GM18505 (cell line): ENCODE results near the gene CYP27B1.
"Not testable (repeated sequence)": the region's sequence is repeated elsewhere in the genome, so short reads cannot be mapped to it uniquely, and the experiment has no call there.

Experiments
- ATAC-seq: cut with Tn5 transposase; IDR thresholded peaks from one replicate; pipeline ENCODE4 v1.9.1; 2021; ENCODE audit not compliant: unreplicated experiment
- POLR2A ChIP-seq: IDR thresholded peaks from 4 replicates; pipeline ENCODE4 v1.6.1; 2011; ENCODE audit warnings: borderline replicate concordance; ENCODE audit not compliant: insufficient read depth, insufficient read length; ENCODE audit errors: extremely low read depth

The CYP27B1 gene

DNA sequence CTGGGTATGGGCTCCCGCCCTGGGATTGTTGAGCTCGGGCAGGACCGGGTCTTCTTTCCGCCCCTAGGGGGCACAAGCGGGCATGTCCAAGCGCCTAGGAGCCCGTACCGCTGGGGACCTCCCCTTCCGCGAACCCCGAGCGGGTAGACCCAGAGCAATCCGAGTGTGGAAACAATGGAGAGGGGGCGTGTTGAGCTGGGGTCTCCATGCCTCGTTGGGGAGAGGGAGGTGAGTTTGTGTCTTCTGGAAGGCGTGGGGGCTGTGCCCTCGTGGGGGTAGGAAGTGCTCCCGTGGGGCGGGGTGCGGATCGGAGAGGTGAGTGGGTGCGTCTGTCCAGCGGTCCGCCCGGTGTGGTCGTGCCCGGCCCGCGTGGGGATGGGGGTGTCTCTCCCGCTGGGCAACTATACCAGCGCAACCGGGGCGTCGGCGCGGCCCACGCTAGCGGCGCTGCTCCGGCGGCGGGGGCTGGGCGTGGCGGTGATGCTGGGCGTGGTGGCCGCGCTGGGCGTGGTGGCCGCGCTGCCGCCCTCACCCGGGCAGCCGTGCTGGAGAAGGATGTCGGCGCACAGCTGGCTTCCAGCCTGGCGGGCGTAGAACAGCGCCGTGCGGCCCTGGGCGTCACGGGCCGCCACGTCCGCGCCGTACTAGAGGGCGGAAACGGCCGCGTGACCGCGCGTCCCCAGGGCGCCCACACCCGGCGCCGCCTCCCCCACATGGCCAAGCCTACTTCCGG is 40.6 kb downstream of the CYP27B1 start:
- no peak for TF ChIP-seq POLR2A
- peak; percentile 46 for ATAC-seq

DNA sequence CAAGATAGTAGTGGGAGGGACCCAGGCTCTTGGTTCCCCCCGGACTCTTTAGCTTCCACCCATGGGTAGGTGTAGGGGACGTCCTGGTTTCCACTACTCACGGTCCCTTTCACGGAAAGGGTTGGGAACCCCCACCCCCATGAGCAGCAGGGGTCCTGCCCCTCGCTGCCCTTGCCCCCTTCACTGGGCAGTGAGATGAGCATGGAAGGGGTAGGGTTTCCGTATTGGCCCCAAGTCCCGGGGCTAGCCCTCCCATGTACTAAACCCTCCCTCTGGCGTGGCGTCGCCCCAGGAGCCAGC is 41.1 kb downstream of the CYP27B1 start:
- no peak for ATAC-seq
- TF ChIP-seq POLR2A: no peak

DNA sequence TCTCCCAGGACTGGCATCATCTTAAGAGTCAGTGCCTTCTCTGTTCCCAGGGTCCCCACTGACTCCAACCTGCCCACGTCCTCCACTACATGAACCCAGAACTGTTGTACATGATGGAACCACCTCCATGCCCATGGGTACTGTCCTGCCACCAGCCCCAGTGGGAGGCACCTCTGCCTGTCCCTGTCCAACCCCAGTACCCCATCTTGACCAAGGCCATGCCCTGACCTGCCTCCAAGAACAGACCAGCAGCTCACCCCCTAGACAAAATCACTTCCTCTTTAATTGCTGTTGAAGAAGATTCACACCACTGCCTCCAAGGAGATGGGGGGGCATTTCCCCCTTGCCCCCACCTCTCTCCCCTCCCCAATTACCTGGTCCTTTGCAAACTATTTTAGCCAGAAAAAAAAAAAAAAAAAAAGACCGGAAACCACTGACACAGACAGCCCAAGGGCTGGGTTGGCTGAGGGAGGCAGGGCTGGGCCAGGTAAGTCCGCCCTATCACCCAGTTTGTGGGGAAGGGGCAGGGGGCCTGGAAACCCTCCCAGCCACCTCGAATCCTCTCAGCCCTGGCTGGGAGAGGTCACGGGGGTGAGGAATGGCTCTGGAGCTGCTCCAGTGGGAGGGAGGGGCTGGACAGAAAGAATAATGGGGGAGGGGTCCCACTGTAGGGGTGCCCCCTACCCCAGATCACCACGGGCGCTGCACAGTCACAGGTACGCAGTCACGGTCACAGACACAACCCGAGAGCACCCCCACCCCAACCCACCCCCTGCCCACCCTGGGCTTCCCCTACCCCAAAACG is 41.7 kb downstream of the CYP27B1 start:
- no peak for ATAC-seq
- no peak for TF ChIP-seq POLR2A

DNA sequence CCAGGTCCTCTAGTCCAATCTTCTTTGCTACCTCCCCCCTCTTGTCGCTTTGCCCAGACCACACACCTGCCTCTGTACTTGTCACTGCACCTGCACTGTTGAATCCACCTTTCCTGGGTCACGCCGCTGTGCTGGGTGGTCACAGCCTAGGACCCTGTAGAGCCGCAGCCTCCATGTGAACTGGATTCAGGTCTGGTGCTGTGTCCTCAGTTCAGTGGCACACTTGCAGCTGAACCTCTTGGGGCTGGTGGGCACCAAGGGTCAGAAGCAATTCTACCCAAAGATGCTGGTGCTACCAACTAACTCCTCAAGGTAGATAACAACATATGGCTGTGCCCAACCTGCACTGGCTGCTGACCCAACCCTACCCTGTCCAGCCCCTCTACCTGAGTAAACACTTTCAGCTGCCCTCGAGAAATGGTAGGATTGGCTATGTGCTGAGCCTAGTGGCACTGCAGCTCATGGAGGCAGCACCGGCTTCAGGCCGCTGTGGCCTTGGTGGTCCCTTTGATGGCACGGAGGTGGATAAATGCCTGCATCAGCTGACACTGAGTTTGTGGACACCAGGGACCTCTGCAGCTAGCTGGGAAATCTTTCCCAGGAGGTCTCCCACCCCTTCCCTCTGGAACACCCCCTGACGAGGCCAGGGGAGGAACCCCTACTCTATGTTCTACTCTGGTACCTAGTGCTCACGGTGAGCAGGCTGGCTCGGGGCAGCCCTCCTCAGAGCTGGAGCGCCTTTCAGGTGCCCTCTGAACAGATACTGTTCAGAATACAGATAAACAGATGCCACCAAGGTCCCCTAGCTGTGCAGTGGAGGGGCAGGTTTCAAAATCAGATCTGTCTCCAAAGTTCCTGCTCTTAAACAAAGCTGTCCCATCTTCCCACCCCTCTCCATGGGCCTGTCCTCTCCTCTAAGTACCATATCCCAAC is 42.6 kb downstream of the CYP27B1 start:
- ATAC-seq: no peak

DNA sequence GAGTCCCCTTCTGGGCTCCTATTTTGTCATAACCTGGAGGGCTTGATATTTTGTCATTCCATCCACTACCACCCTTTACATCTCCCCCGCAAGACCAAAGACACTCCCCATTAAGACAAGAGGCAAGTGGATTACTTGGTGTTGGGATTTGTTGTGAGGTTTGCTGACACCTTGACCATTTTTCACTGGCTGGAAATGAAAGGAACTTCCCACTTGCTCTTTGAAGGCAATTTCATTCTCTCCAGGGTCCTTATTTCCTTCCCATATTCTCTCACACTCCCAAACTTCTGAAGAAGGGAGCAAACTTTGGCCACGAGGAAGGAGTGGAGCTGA is 43.3 kb downstream of the CYP27B1 start:
- no peak for TF ChIP-seq POLR2A
- no peak for ATAC-seq

More for the DNA sequence above, 42.6 kb downstream of the CYP27B1 start:
- no peak for TF ChIP-seq POLR2A

DNA sequence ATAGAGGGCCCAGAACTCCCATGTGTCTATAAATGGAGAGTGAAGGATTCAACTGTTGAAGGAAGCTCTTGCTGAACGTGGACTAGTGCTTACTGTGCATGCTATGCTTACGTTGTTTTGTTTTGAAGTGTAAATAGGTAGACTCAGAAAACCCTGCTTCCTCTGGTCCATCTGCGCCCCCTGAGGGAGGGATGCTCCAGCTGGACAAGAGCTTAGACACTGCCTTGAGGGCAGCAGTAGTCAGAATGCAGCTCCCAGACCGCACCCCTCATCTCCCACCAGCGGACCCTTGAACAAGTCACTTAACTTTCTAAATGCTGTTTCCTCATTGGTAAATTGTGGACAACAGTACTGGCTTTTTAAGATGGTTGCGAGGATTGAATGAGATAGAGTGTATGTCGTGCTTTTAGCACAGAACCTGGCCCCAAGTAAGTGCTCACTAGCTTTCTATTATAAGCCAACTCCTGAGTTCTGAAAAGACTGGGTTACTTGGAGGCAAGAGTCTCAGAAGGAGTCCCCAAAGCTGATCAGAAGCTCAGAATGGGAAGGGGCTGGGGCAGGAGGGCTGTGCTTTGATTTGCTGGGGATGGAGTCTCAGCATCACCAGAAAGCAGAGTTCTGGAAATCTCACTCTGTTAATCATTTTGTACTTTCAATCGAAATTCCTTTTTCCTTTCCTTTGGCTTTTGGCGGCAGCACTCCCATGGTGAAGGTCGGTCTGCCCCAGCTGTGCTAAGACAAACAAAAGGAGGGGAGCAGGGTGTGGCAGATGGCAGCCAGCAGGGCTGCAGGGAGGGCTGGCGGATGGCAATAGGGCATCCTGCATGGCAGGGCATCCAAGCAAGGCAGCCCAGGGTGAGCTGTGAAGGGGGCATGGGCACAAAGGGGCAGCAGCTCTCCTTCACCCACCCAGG is 43.9 kb downstream of the CYP27B1 start:
- TF ChIP-seq POLR2A: no peak
- ATAC-seq: no peak

- not testable (repeated sequence) for ATAC-seq
These were observed 44.9 kb downstream of the CYP27B1 start for GRCh38 chr12:57721846-57722608.

- no peak for TF ChIP-seq POLR2A
These were observed 46.0 kb downstream of the CYP27B1 start for GRCh38 chr12:57720606-57721595.

DNA sequence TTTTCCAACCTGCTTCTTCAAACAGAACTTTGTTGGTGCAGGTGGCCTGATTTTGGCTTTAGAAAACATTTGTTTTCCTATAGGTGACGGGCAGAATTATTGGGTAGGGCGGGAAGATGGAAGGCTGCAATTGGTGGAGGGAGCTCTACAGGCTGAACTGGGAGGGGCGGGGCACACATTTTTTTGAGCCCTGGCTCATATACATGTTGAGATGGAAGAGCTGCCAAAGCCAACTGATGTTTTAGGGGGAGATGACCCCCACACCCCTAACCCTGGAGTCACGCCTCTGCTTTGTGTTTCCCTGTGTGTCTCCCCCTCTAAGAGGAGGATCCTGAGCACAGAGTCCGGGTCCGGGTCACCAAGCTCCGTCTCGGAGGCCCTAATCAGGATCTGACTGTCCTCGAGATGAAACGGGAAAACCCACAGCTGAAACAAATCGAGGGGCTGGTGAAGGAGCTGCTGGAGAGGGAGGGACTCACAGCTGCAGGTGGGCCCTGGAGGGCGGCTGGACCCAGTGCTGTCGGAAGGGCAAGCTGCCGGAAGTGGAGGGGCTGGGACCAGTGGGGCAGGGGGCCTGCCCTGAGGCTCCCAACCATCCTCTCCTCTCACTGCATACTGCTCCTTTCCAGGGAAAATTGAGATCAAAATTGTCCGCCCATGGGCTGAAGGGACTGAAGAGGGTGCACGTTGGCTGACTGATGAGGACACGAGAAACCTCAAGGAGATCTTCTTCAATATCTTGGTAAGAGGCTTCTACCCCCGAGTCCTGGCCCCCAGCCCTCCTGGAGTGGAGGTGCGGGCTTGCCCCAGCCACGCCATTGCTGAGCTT is 46.9 kb downstream of the CYP27B1 start:
- ATAC-seq: no peak

More at GRCh38 chr12:57720606-57721595, 46.0 kb downstream of the CYP27B1 start:
- no peak for ATAC-seq

More for the DNA sequence above, 46.9 kb downstream of the CYP27B1 start:
- no peak for TF ChIP-seq POLR2A
